ENCODE results near the gene KCNK5. TPM values are rescaled to one million over a fixed set of nuclear protein-coding genes. Genes with fewer than 3 reads are reported as not detected.

Gene KCNK5
- polyA plus RNA-seq, 1 donor from 2014 or later: not detected

- Histone ChIP-seq H3K79me2 (replicated peaks; ENCODE audit: insufficient read depth, low read length) (no peaks in the 10 kb centered on the region), H3F3A (ENCODE audit: insufficient read depth, low read length, poor library complexity, severe bottlenecking) (no peaks in the 10 kb centered on the region), H3K4me3 (ENCODE audit: low read length) (no peak overlapping the region), H3K9ac (ENCODE audit: low read length) (no peak overlapping the region), H3K9me2 (ENCODE audit: insufficient read depth, low read length) (no peaks in the 10 kb centered on the region), H2AFZ (ENCODE audit: low read depth, low read length) (no peak overlapping the region), H3K36me3 (ENCODE audit: insufficient read depth, low read length) (no peaks in the 10 kb centered on the region), H3K4me2 (ENCODE audit: low read length) (no peak overlapping the region), H3K27ac (ENCODE audit: low read length) (no peak overlapping the region), H3K27me3 (ENCODE audit: insufficient read depth, low read depth, low read length) (no peaks in the 10 kb centered on the region), H4K20me1 (ENCODE audit: insufficient read depth) (no peaks in the 10 kb centered on the region), H3K9me3 (ENCODE audit: low read length) (no peaks in the 10 kb centered on the region)
- TF ChIP-seq RAD21 (conservative IDR thresholded peaks at IDR 0.05): no peak
- no peak for TF ChIP-seq EZH2 (IDR thresholded peaks at IDR 0.05; ENCODE audit: borderline replicate concordance, insufficient read depth, low read length, poor library complexity, severe bottlenecking)
Measured at GRCh38 chr6:39170860-39171259, 58.4 kb downstream of the KCNK5 start.

GRCh38 chr6:39170389-39170788 is 58.9 kb downstream of the KCNK5 start:
- H2AFZ ChIP-seq (ENCODE audit: low read depth, low read length): no peak overlapping the region
- no peaks in the 10 kb centered on the region for H3K27me3 ChIP-seq (ENCODE audit: insufficient read depth, low read depth, low read length)
- no peak overlapping the region for H3K27ac ChIP-seq (ENCODE audit: low read length)
- TF ChIP-seq EZH2 (IDR thresholded peaks at IDR 0.05; ENCODE audit: borderline replicate concordance, insufficient read depth, low read length, poor library complexity, severe bottlenecking) (no peak), REST (IDR thresholded peaks at IDR 0.05; ENCODE audit: borderline replicate concordance) (no peak), EP300 (conservative IDR thresholded peaks at IDR 0.05; ENCODE audit: poor library complexity, severe bottlenecking) (no peak), RAD21 (conservative IDR thresholded peaks at IDR 0.05) (no peak), TAF1 (IDR thresholded peaks at IDR 0.05; ENCODE audit: low read depth) (no peak), POLR2AphosphoS5 (IDR thresholded peaks at IDR 0.05) (no peak), SMC3 (conservative IDR thresholded peaks at IDR 0.05; ENCODE audit: poor library complexity) (no peak), CTCF (IDR thresholded peaks at IDR 0.05; ENCODE audit: poor library complexity, severe bottlenecking) (no peak), MXI1 (conservative IDR thresholded peaks at IDR 0.05; ENCODE audit: poor library complexity, severe bottlenecking) (no peak)
- no peak overlapping the region for H3K4me3 ChIP-seq (ENCODE audit: low read length)
- H3F3A ChIP-seq (ENCODE audit: insufficient read depth, low read length, poor library complexity, severe bottlenecking): no peaks in the 10 kb centered on the region
- H4K20me1 ChIP-seq (ENCODE audit: insufficient read depth): no peaks in the 10 kb centered on the region
- H3K9me3 ChIP-seq (ENCODE audit: low read length): no peaks in the 10 kb centered on the region
- no peaks in the 10 kb centered on the region for H3K9me2 ChIP-seq (ENCODE audit: insufficient read depth, low read length)
- H3K36me3 ChIP-seq (ENCODE audit: insufficient read depth, low read length): no peaks in the 10 kb centered on the region
- no peak overlapping the region for H3K9ac ChIP-seq (ENCODE audit: low read length)
- H3K4me2 ChIP-seq (ENCODE audit: low read length): no peak overlapping the region
- no peaks in the 10 kb centered on the region for H3K79me2 ChIP-seq (replicated peaks; ENCODE audit: insufficient read depth, low read length)

Data from neural cell (in vitro differentiated cells).